GM12874 (cell line): ENCODE data around the gene PBX4.

ENCODE experiments used
- CTCF ChIP-seq: IDR thresholded peaks from 2 replicates; pipeline ENCODE4 v1.5.1; 2011; ENCODE audit warnings: low read depth, mild to moderate bottlenecking, control low read depth, low read length, moderate library complexity; ENCODE audit not compliant: insufficient read depth

Gene PBX4

GRCh38 chr19:19659646-19660245, 41.3 kb upstream of the PBX4 start:
- TF ChIP-seq CTCF = no peak

- TF ChIP-seq CTCF = no peak
Observed at GRCh38 chr19:19657397-19657783, 38.9 kb upstream of the PBX4 start.

GRCh38 chr19:19656451-19657396, 38.2 kb upstream of the PBX4 start:
- TF ChIP-seq CTCF = no peak

- no peak for TF ChIP-seq CTCF
Observed at GRCh38 chr19:19655641-19656343, 37.3 kb upstream of the PBX4 start.

- no peak for TF ChIP-seq CTCF
Observed at GRCh38 chr19:19655051-19655594, 36.6 kb upstream of the PBX4 start.

GRCh38 chr19:19654441-19654840, 36.0 kb upstream of the PBX4 start:
- TF ChIP-seq CTCF = no peak

- TF ChIP-seq CTCF = no peak
Observed at GRCh38 chr19:19653597-19654147, 35.2 kb upstream of the PBX4 start.
